8988T (cell line): ENCODE results near the gene SPOPL.

Experiments
- DNase-seq: peaks from one replicate; pipeline ENCODE4 v3.0.0; 2011

The SPOPL gene

GRCh38 chr2:138609446-138609845 lies 107.9 kb downstream of the SPOPL start:
- DNase-seq = no peak

- DNase-seq = no peak
Observed at GRCh38 chr2:138610201-138610953, 108.8 kb downstream of the SPOPL start.

- peak; percentile 41 for DNase-seq
Observed at GRCh38 chr2:138615257-138615656, 113.7 kb downstream of the SPOPL start.

GRCh38 chr2:138617026-138617425 lies 115.5 kb downstream of the SPOPL start:
- no peak for DNase-seq

GRCh38 chr2:138618971-138619370 lies 117.4 kb downstream of the SPOPL start:
- no peak for DNase-seq

- DNase-seq = no peak
Observed at GRCh38 chr2:138620431-138620830, 118.9 kb downstream of the SPOPL start.

- DNase-seq = no peak
Observed at GRCh38 chr2:138621139-138621538, 119.6 kb downstream of the SPOPL start.

- no peak for DNase-seq
Observed at GRCh38 chr2:138622613-138623012, 121.0 kb downstream of the SPOPL start.
